Psoas muscle (tissue), 8 donors: Measurements from ENCODE around the gene TGFBR2. TPM values are rescaled to one million over a fixed set of nuclear protein-coding genes. Genes with fewer than 3 reads are reported as not detected.

ENCODE experiments used
- ATAC-seq, 4 donors: fragments of 200-7000 bp; cut with Tn5 transposase; one replicate each; pipeline ENCODE4 v1.9.1; 2020; ENCODE audit warnings: moderate library complexity in 3 of 4, mild to moderate bottlenecking in 2 of 4
- DNase-seq, 2 donors: peaks; one replicate each; pipeline ENCODE4 v3.0.0-alpha.2; 2020
- H3K27ac ChIP-seq: fragments of 200-600 bp; one replicate; pipeline ENCODE4 v1.8.0; 2022
- H3K27me3 ChIP-seq, 3 donors: fragments of 200-600 bp in 1 of 3; one replicate each; pipeline versions ENCODE4 v1.6.1 to v1.8.0; 2013 to 2022; ENCODE audit warnings: low read length in 2 of 3, mild to moderate bottlenecking in 2 of 3, moderate library complexity in 1 of 3; ENCODE audit not compliant: insufficient read depth in 3 of 3
- H3K36me3 ChIP-seq, 2 donors: fragments of 200-600 bp in 1 of 2; one replicate each; pipeline versions ENCODE4 v1.6.1 to v1.8.0; 2013 to 2022; ENCODE audit warnings: low read depth in 1 of 2, mild to moderate bottlenecking in 1 of 2, moderate library complexity in 1 of 2; ENCODE audit not compliant: insufficient read depth in 1 of 2
- H3K4me1 ChIP-seq: fragments of 200-600 bp; one replicate; pipeline ENCODE4 v1.8.0; 2022
- H3K4me3 ChIP-seq: fragments of 200-600 bp; one replicate; pipeline ENCODE4 v1.8.0; 2022; ENCODE audit warnings: mild to moderate bottlenecking
- H3K9me3 ChIP-seq: fragments of 200-600 bp; one replicate; pipeline ENCODE4 v1.8.0; 2022
- WGBS, 3 donors: extraction: QIAGEN DNeasy Blood & Tissue Kit; methylation state at CpG; one replicate each; pipeline versions ENCODE4 v1.1.6 to v1.1.7; 2013; 5-methylcytosine and 5-hydroxymethylcytosine counted together
- intact Hi-C, 2 donors: fragments of 100-400 bp; cut with DNase I; formaldehyde crosslinking; loops; one replicate each; pipeline versions ENCODE4 v1.11.0 to v1.14.2; 2022
- polyA plus RNA-seq, 3 donors: library from polyadenylated mRNA; stranded (reverse); fragments of 200-250 nt; gene quantifications; one replicate each; pipeline ENCODE4 v1.2.3, GENCODE V29; 2013
- total RNA-seq, 4 donors: library from RNA; stranded (reverse); fragmentation: NEBNext Ultra II Directional in 2 of 4; extraction: Animal tissue kit (Norgen Biotek cat#: 25700) in 2 of 4; gene quantifications; one replicate each; pipeline versions ENCODE4 v1.2.1 to v1.2.4, GENCODE V29; 2021 to 2023
- TF ChIP-seq, protein P1 (sequence below): fragments of 200-600 bp; IDR thresholded peaks from one replicate; pipeline ENCODE4 v1.8.0; 2022; ENCODE audit warnings: antibody characterized with exemption
- donor health status: healthy with polysubstance abuse.
- donor health status: DM: no; HTN: no; CAD: no; lungs with moderate emphysema.
- donor health status: Bipolar disorder and iron deficiency.
- donor health status: healthy.
- donor health status: DM: yes; HTN: yes; CAD: no.
- donor health status: DM: no; HTN: no; CAD: no.
- donor health status: DM: no; HTN: no; CAD: no.
- donor health status: DM: yes; HTN: yes; CAD: no.

Gene TGFBR2
- total and polyA plus RNA-seq, 7 donors, result 19.7 to 58.8 (median 42.6) TPM

DNA sequence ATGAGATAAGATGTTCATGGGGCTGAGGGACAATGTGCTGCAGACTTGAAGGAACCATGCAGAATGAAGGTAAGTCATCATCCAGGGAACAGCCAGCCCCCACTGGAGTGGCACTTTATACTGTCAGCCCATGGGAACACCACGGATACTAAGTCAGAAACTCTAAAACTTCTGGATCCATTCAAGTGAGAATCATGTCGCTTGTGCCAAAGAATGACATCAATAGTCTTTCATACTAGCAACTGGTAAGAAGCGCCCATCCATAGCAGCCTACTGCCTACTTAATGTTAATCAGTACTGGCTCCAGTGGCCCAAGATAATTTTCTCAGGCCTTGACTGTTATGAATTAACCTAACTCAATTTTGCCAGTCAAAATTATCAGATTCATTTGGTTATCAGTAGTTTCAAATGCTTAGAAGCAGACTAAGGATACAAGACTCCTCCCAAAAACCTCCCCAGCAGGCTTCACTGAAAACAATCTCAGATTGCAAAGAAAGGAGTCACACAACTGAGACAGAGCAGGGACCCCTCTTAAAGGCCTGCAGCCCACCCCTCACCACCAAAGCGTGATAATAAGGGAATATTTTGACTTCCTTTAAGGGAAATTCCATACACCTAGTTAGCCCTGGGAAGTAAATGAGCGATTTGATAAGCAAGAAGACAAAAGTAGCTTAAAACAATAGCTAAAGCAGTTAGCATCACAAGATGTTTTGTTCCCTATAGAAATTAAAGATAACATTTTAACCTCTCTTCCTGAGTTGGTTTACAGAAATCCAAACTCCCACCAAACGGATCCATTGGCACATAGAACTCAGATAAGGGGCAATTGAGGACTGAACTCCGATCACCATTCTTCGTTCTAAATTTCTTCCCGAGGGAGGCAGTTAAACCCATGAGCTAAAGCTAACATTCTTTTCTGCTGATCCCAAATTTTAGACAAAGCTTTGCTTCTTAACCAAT, 98.8 kb downstream of the TGFBR2 start:
- DNase-seq, result no peak
- WGBS, 3 donors, result 73 to 80% (median 77%) methylated on average over 9 of the region's 9 CpGs
- H3K4me1 ChIP-seq, result no peaks in the 10 kb centered on the region
- H3K36me3 ChIP-seq, result no peaks in the 10 kb centered on the region
- H3K27me3 ChIP-seq, result no peaks in the 10 kb centered on the region
- H3K4me3 ChIP-seq, result no peak overlapping the region
- TF ChIP-seq, protein P1, sequence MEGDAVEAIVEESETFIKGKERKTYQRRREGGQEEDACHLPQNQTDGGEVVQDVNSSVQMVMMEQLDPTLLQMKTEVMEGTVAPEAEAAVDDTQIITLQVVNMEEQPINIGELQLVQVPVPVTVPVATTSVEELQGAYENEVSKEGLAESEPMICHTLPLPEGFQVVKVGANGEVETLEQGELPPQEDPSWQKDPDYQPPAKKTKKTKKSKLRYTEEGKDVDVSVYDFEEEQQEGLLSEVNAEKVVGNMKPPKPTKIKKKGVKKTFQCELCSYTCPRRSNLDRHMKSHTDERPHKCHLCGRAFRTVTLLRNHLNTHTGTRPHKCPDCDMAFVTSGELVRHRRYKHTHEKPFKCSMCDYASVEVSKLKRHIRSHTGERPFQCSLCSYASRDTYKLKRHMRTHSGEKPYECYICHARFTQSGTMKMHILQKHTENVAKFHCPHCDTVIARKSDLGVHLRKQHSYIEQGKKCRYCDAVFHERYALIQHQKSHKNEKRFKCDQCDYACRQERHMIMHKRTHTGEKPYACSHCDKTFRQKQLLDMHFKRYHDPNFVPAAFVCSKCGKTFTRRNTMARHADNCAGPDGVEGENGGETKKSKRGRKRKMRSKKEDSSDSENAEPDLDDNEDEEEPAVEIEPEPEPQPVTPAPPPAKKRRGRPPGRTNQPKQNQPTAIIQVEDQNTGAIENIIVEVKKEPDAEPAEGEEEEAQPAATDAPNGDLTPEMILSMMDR, result no peak
- H3K9me3 ChIP-seq, result peaks cover 4% of the 10 kb centered on the region
- no peak for ATAC-seq
- no peak overlapping the region for H3K27ac ChIP-seq
- intact Hi-C loops, result loop anchor here in 1 of 2 donors (5.0 kb wide), 1 partner anchor 598 kb away; no protein-coding TSS in a partner anchor

DNA sequence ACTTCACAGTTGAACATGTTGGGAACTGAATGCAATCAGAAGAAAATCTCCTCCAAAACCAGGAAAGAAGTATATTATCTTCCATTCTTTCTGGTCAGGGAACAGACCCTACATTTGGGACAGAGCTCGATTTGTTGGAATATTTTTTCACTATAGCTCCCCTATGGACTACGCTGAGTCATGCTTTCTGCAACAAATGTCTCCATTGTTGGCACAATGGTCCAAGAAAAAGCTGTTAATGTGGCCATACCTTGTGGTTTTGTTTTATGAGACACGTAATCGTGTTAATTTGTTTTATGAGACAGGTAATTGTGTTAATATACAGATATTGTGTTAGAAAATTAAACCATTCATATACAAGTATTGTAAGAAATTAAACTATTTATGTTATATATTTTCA, 101.4 kb downstream of the TGFBR2 start:
- ATAC-seq (no peak), DNase-seq (no peak)
- H3K27ac ChIP-seq, result no peak overlapping the region
- H3K4me3 ChIP-seq, result no peak overlapping the region
- WGBS, 3 donors, result 94 to 98% (median 97%) methylated on average over 4 of the region's 4 CpGs
- H3K36me3 ChIP-seq, result no peaks in the 10 kb centered on the region
- H3K9me3 ChIP-seq, result peaks cover 4% of the 10 kb centered on the region
- no peaks in the 10 kb centered on the region for H3K27me3 ChIP-seq
- intact Hi-C loops, result no loop called here
- H3K4me1 ChIP-seq, result no peaks in the 10 kb centered on the region
- TF ChIP-seq, protein P1, result no peak

DNA sequence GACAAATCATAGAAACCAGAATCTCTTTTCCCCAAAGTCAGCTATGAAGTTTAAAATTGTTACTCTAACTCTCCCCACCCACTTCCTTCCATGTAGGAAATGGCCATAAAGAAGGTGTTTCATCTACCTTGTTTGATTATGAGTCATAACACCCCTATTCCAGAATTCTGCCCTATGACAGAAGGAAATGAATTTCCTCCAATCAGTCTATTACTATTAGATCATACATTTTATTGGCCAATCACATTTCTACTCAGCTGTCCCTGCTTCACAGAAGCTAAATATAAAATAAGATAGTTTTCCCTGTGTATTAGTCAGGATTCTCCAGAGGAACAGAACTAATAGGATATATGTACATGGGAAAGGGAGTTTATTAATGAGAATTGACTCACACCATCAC, 102.1 kb downstream of the TGFBR2 start:
- H3K36me3 ChIP-seq, result no peaks in the 10 kb centered on the region
- TF ChIP-seq, protein P1, result no peak
- H3K4me1 ChIP-seq, result no peaks in the 10 kb centered on the region
- ATAC-seq, result no peak
- no peak overlapping the region for H3K27ac ChIP-seq
- intact Hi-C loops, result no loop called here
- H3K9me3 ChIP-seq, result peaks cover under 1% of the 10 kb centered on the region
- no peak for DNase-seq
- no peaks in the 10 kb centered on the region for H3K27me3 ChIP-seq
- no peak overlapping the region for H3K4me3 ChIP-seq

DNA sequence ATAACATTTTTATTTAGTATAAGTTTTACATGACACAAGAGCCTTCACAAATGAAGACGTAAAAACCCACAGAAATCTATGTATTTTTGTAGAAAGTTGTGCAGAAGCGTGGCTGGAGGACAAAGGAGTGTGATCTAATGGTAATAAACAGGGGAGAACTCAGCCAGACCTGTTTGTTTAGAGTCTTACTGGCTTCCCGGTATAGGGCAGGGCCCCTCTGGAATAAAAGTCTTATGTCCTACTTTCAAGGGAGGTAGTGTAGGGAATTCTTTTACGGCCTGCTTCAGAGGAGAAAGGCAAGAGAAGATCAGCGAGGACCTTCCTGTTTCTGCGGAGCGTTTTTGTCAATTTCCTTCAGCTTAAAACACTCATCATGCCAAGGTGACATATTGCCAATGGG, 103.6 kb downstream of the TGFBR2 start:
- Histone ChIP-seq H3K27me3 (no peaks in the 10 kb centered on the region), H3K36me3 (no peaks in the 10 kb centered on the region), H3K4me1 (no peaks in the 10 kb centered on the region), H3K9me3 (no peaks in the 10 kb centered on the region), H3K27ac (no peak overlapping the region), H3K4me3 (no peak overlapping the region)
- 85 to 87% (median 87%) methylated on average over 7 of the region's 7 CpGs for WGBS, 3 donors
- TF ChIP-seq, protein P1, result no peak
- intact Hi-C loops, result no loop called here
- ATAC-seq, result no peak
- no peak for DNase-seq

DNA sequence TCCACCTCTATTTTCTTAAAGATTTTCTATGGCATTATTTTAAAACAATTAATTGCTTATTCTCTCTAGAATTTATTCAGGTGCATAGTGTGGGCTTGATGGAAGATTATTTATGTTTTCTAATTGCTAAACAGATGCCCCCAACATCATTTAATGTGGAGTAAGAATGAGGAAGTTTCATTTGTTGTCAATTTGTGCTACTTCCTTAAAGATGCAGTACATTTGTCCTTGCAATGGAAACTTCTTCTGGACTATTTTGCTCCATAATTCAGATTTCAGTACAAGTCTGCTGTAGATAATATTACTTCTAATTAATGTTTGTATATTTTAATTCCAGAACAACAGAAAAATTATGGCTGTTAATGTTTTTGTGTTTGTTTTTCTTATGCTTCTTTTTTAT, 104.8 kb downstream of the TGFBR2 start:
- no peaks in the 10 kb centered on the region for H3K36me3 ChIP-seq
- TF ChIP-seq, protein P1, result no peak
- intact Hi-C loops, result no loop called here

More for the DNA sequence above, 104.8 kb downstream of the TGFBR2 start:
- no peaks in the 10 kb centered on the region for H3K27me3 ChIP-seq
- H3K4me3 ChIP-seq, result no peak overlapping the region
- DNase-seq (no peak), ATAC-seq (no peak)
- H3K27ac ChIP-seq, result no peak overlapping the region
- H3K9me3 ChIP-seq, result no peaks in the 10 kb centered on the region
- no peaks in the 10 kb centered on the region for H3K4me1 ChIP-seq
